Kidney tubule cell (primary cell): Measurements from ENCODE around the gene BLMH.
"Not testable (repeated sequence)": the region's sequence is repeated elsewhere in the genome, so short reads cannot be mapped to it uniquely, and the experiment has no call there.

Source experiments
- DNase-seq: peaks from one replicate; pipeline ENCODE4 v3.0.0-alpha.2; 2018; ENCODE audit warnings: low spot score

The BLMH gene

GRCh38 chr17:30249460-30249859, 42.3 kb downstream of the BLMH start:
- DNase-seq: no peak

- no peak for DNase-seq
Observed at GRCh38 chr17:30248786-30249185, 43.0 kb downstream of the BLMH start.

GRCh38 chr17:30246460-30246859, 45.3 kb downstream of the BLMH start:
- no peak for DNase-seq

GRCh38 chr17:30244853-30245385, 46.8 kb downstream of the BLMH start:
- DNase-seq: peak; percentile 80

GRCh38 chr17:30243568-30243967, 48.2 kb downstream of the BLMH start:
- no peak for DNase-seq

- DNase-seq: no peak
Observed at GRCh38 chr17:30243002-30243401, 48.7 kb downstream of the BLMH start.

GRCh38 chr17:30241051-30241450, 50.7 kb downstream of the BLMH start:
- no peak for DNase-seq

GRCh38 chr17:30240177-30240576, 51.6 kb downstream of the BLMH start:
- no peak for DNase-seq

GRCh38 chr17:30239089-30239462, 52.7 kb downstream of the BLMH start:
- DNase-seq: no peak

- DNase-seq: no peak
Observed at GRCh38 chr17:30238387-30239088, 53.2 kb downstream of the BLMH start.

- no peak for DNase-seq
Observed at GRCh38 chr17:30238003-30238344, 53.8 kb downstream of the BLMH start.

- no peak for DNase-seq
Observed at GRCh38 chr17:30237296-30238002, 54.3 kb downstream of the BLMH start.

- peak; percentile 60 for DNase-seq
Observed at GRCh38 chr17:30236766-30237165, 55.0 kb downstream of the BLMH start.

- no peak for DNase-seq
Observed at GRCh38 chr17:30236297-30236624, 55.5 kb downstream of the BLMH start.

- DNase-seq: no peak
Observed at GRCh38 chr17:30235386-30236296, 56.1 kb downstream of the BLMH start, which contains the start of gene SLC6A4. Gene SLC6A4, minus strand, starts transcription at chr17:30235697. Its CDS starts 13,739 bp downstream, at chr17:30221958.

- no peak for DNase-seq
Observed at GRCh38 chr17:30234964-30235363, 56.8 kb downstream of the BLMH start.

GRCh38 chr17:30234296-30234695, 57.4 kb downstream of the BLMH start:
- DNase-seq: no peak

- no peak for DNase-seq
Observed at GRCh38 chr17:30232824-30233427, 58.8 kb downstream of the BLMH start.

GRCh38 chr17:30232015-30232823, 59.5 kb downstream of the BLMH start:
- DNase-seq: no peak

GRCh38 chr17:30230596-30231125, 61.1 kb downstream of the BLMH start:
- peak; percentile 41 for DNase-seq

- DNase-seq: not testable (repeated sequence)
Observed at GRCh38 chr17:30230009-30230408, 61.7 kb downstream of the BLMH start.
